CD4-positive, alpha-beta T cell (primary cell): ENCODE data around the gene WWOX. TPM values are rescaled to one million over a fixed set of nuclear protein-coding genes. Genes with fewer than 3 reads are reported as not detected.

ENCODE experiments used
- ATAC-seq: fragments of 200-7000 bp; cut with Tn5 transposase; one replicate; pipeline ENCODE4 v1.10.0; 2022; ENCODE audit warnings: mild to moderate bottlenecking; ENCODE audit not compliant: poor library complexity
- CTCF ChIA-PET: fragments of 350-600 bp; sonication (Branson Sonifier 250); formaldehyde crosslinking; loops from one replicate; lab custom pipeline; 2021; ENCODE audit warnings: antibody characterized with exemption, inconsistent platforms; lab: Charles Lee
- POLR2A ChIA-PET: fragments of 350-600 bp; sonication (Branson Sonifier 250); formaldehyde crosslinking; loops from one replicate; lab custom pipeline; 2021; ENCODE audit warnings: antibody characterized with exemption, inconsistent platforms; lab: Charles Lee
- DNase-seq, 14 experiments: peaks; one replicate each; pipeline ENCODE4 v3.0.0-alpha.2; 2013 to 2020; ENCODE audit warnings: mixed read lengths in 2 of 14
- H3K27ac ChIP-seq, 2 donors: one replicate each; pipeline versions ENCODE4 v1.5.1 to v1.7.0; 2013; ENCODE audit warnings: low read length in 2 of 2, low read depth in 1 of 2, mild to moderate bottlenecking in 1 of 2
- H3K27me3 ChIP-seq, 2 experiments: 1 replicate in 1 of 2; 2 replicates in 1 of 2; pipeline versions ENCODE4 v1.6.1 to v1.7.0; 2013; ENCODE audit warnings: low read length in 2 of 2, control low read depth in 1 of 2, mild to moderate bottlenecking in 1 of 2, moderate library complexity in 1 of 2; ENCODE audit not compliant: insufficient read depth in 2 of 2, control insufficient read depth in 1 of 2
- H3K36me3 ChIP-seq: one replicate; pipeline ENCODE4 v1.6.1; 2013; ENCODE audit warnings: low read length, control low read depth; ENCODE audit not compliant: insufficient read depth
- H3K4me1 ChIP-seq: one replicate; pipeline ENCODE4 v1.6.1; 2013; ENCODE audit warnings: low read length, control low read depth; ENCODE audit not compliant: insufficient read depth
- H3K4me3 ChIP-seq: one replicate; pipeline ENCODE4 v1.5.1; 2013; ENCODE audit warnings: mild to moderate bottlenecking, low read length, moderate library complexity
- H3K9me3 ChIP-seq, 2 experiments: 1 replicate in 1 of 2; 2 replicates in 1 of 2; pipeline versions ENCODE4 v1.6.1 to v1.7.0; 2013; ENCODE audit warnings: low read length in 2 of 2, mild to moderate bottlenecking in 2 of 2, control low read depth in 1 of 2, moderate library complexity in 1 of 2; ENCODE audit not compliant: control insufficient read depth in 1 of 2, insufficient read depth in 1 of 2
- H3K27ac Mint-ChIP-seq: one replicate; pipeline ENCODE4 v1.8.0; 2020; ENCODE audit warnings: mixed read lengths
- H3K27me3 Mint-ChIP-seq: one replicate; pipeline ENCODE4 v1.8.0; 2021; ENCODE audit warnings: mixed read lengths
- H3K36me3 Mint-ChIP-seq: one replicate; pipeline ENCODE4 v1.8.0; 2021; ENCODE audit warnings: low read depth, mixed read lengths
- H3K4me1 Mint-ChIP-seq: one replicate; pipeline ENCODE4 v1.8.0; 2021; ENCODE audit warnings: low read depth, mixed read lengths
- H3K4me3 Mint-ChIP-seq: one replicate; pipeline ENCODE4 v1.8.0; 2020; ENCODE audit warnings: mild to moderate bottlenecking, mixed read lengths
- H3K9me3 Mint-ChIP-seq: one replicate; pipeline ENCODE4 v1.8.0; 2020; ENCODE audit warnings: mixed read lengths
- CTCF ChIP-seq: fragments of 200-600 bp; IDR thresholded peaks from one replicate; pipeline ENCODE4 v1.8.0; 2022; ENCODE audit warnings: antibody characterized with exemption, mild to moderate bottlenecking
- intact Hi-C, 2 experiments: fragments of 100-400 bp; cut with DNase I in 1 of 2; cut with micrococcal nuclease in 1 of 2; formaldehyde crosslinking; loops; one replicate each; pipeline versions ENCODE4 v1.15.1 to v1.9.0; 2023 to 2025; cut with DNase I, micrococcal nuclease
- total RNA-seq, 174 experiments: library from RNA in 2 of 174; stranded (reverse) in 2 of 174; gene quantifications; one replicate each; pipeline ENCODE4 v1.2.3 and lab custom pipeline; 2021 to 2026

WWOX gene
- total RNA-seq, 2 experiments from 2014 or later: 19.3 to 21.7 TPM

- POLR2A ChIA-PET: no interaction called here
- no peak for ATAC-seq
- Histone ChIP-seq H3K36me3 (no peaks in the 10 kb centered on the region), H3K9me3 (no peaks in the 10 kb centered on the region), H3K27me3 (no peaks in the 10 kb centered on the region), H3K27ac (no peak overlapping the region), H3K4me1 (no peaks in the 10 kb centered on the region), H3K4me3 (no peak overlapping the region)
- Mint-ChIP-seq H3K27ac (no peak overlapping the region), H3K4me3 (no peak overlapping the region), H3K36me3 (no peaks in the 10 kb centered on the region), H3K27me3 (no peaks in the 10 kb centered on the region), H3K9me3 (no peaks in the 10 kb centered on the region), H3K4me1 (no peaks in the 10 kb centered on the region)
- TF ChIP-seq CTCF: no peak
- CTCF ChIA-PET: no interaction called here
- DNase-seq: no peak
- intact Hi-C loops: no loop called here
Observed at GRCh38 chr16:78240459-78241222, 141.2 kb downstream of the WWOX start.

- H3K27ac ChIP-seq: no peak overlapping the region
- no peaks in the 10 kb centered on the region for H3K27me3 Mint-ChIP-seq
- H3K9me3 ChIP-seq: no peaks in the 10 kb centered on the region
- no peak overlapping the region for H3K4me3 Mint-ChIP-seq
- no peaks in the 10 kb centered on the region for H3K4me1 Mint-ChIP-seq
- no peaks in the 10 kb centered on the region for H3K36me3 Mint-ChIP-seq
- H3K27me3 ChIP-seq: no peaks in the 10 kb centered on the region
- ChIA-PET CTCF (no interaction called here), POLR2A (no interaction called here)
- H3K4me1 ChIP-seq: no peaks in the 10 kb centered on the region
- H3K27ac Mint-ChIP-seq: no peak overlapping the region
- TF ChIP-seq CTCF: no peak
- no peaks in the 10 kb centered on the region for H3K36me3 ChIP-seq
- ATAC-seq (no peak), DNase-seq (no peak)
- H3K4me3 ChIP-seq: no peak overlapping the region
- no peaks in the 10 kb centered on the region for H3K9me3 Mint-ChIP-seq
- intact Hi-C loops: no loop called here
Observed at GRCh38 chr16:78242239-78242630, 142.8 kb downstream of the WWOX start.

- POLR2A ChIA-PET: no interaction called here
- no peaks in the 10 kb centered on the region for H3K9me3 ChIP-seq
Observed at GRCh38 chr16:78244131-78244895, 144.9 kb downstream of the WWOX start.

More at GRCh38 chr16:78244131-78244895, 144.9 kb downstream of the WWOX start:
- no peaks in the 10 kb centered on the region for H3K36me3 ChIP-seq
- CTCF ChIA-PET: no interaction called here
- H3K4me3 ChIP-seq: no peak overlapping the region
- H3K27ac ChIP-seq: no peak overlapping the region
- Mint-ChIP-seq H3K27ac (no peak overlapping the region), H3K4me3 (no peak overlapping the region), H3K36me3 (no peaks in the 10 kb centered on the region), H3K27me3 (no peaks in the 10 kb centered on the region), H3K9me3 (no peaks in the 10 kb centered on the region), H3K4me1 (no peaks in the 10 kb centered on the region)
- H3K27me3 ChIP-seq: no peaks in the 10 kb centered on the region
- DNase-seq (no peak), ATAC-seq (no peak)
- H3K4me1 ChIP-seq: no peaks in the 10 kb centered on the region
- no peak for TF ChIP-seq CTCF
- intact Hi-C loops: no loop called here
